HL-60 (cell line): ENCODE results near the gene ZDBF2.
"Not testable (repeated sequence)": the region's sequence is repeated elsewhere in the genome, so short reads cannot be mapped to it uniquely, and the experiment has no call there.

Experiments
- DNase-seq, 2 experiments: peaks; one replicate each; pipeline ENCODE4 v3.0.0-alpha.2; 2010 to 2020; ENCODE audit warnings: low read depth in 1 of 2, low spot score in 1 of 2
- H3K27ac ChIP-seq: fragments of 250-450 bp; sonication (Bioruptor Pico); replicated peaks from 2 replicates; pipeline ENCODE4 v1.5.1; 2020; ENCODE audit warnings: mild to moderate bottlenecking, moderate library complexity
- H3K27me3 ChIP-seq: fragments of 250-450 bp; sonication (Bioruptor Pico); 2 replicates; pipeline ENCODE4 v1.5.1; 2021; ENCODE audit warnings: mild to moderate bottlenecking, moderate library complexity; ENCODE audit not compliant: insufficient read depth, poor library complexity, severe bottlenecking
- H3K4me3 ChIP-seq: replicated peaks from 2 replicates; pipeline ENCODE4 v1.5.1; 2011; ENCODE audit warnings: mild to moderate bottlenecking, control low read depth, low read length; ENCODE audit not compliant: insufficient read depth
- GABPA ChIP-seq: IDR thresholded peaks from 2 replicates; pipeline ENCODE4 v1.6.1; 2012; ENCODE audit warnings: low read depth
- POLR2AphosphoS5 ChIP-seq: IDR thresholded peaks from 2 replicates; pipeline ENCODE4 v1.6.1; 2012; ENCODE audit warnings: low read depth
- SPI1 ChIP-seq: IDR thresholded peaks from 2 replicates; pipeline ENCODE4 v1.6.1; 2012; ENCODE audit warnings: low read depth, mild to moderate bottlenecking, borderline replicate concordance
- TF ChIP-seq, protein P1 (sequence below): IDR thresholded peaks from one replicate; pipeline ENCODE4 v1.5.1; 2011; ENCODE audit warnings: low read length, control low read depth, inconsistent platforms; ENCODE audit not compliant: insufficient read depth
- TF ChIP-seq, protein P2 (sequence below): IDR thresholded peaks from 2 replicates; pipeline ENCODE4 v1.6.1; 2012; ENCODE audit warnings: low read depth; ENCODE audit not compliant: insufficient replicate concordance

ZDBF2 gene

DNA sequence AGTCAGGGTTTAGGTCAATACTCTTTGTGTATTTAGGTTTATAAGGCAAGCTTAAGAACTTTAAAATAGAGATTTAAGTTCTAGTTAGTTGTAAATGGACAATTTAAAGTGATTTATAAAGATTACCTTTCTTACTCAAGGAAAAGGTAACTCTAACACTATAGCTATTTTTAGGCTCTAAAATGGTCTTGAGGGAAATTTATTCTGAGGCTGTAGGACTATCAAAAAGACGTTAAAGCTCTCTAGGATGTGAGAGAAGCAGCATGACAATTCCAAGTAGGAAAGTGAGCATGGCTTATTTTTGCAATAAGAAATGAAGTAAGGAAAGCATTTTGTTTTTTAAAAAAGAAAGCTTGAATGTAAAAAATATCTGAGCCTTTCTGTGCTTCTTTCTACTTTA is 78.1 kb downstream of the ZDBF2 start:
- Histone ChIP-seq H3K4me3 (no peak overlapping the region), H3K27me3 (no peaks in the 10 kb centered on the region), H3K27ac (no peak overlapping the region)
- DNase-seq = no peak
- TF ChIP-seq POLR2AphosphoS5 = no peak
- TF ChIP-seq, protein P1, sequence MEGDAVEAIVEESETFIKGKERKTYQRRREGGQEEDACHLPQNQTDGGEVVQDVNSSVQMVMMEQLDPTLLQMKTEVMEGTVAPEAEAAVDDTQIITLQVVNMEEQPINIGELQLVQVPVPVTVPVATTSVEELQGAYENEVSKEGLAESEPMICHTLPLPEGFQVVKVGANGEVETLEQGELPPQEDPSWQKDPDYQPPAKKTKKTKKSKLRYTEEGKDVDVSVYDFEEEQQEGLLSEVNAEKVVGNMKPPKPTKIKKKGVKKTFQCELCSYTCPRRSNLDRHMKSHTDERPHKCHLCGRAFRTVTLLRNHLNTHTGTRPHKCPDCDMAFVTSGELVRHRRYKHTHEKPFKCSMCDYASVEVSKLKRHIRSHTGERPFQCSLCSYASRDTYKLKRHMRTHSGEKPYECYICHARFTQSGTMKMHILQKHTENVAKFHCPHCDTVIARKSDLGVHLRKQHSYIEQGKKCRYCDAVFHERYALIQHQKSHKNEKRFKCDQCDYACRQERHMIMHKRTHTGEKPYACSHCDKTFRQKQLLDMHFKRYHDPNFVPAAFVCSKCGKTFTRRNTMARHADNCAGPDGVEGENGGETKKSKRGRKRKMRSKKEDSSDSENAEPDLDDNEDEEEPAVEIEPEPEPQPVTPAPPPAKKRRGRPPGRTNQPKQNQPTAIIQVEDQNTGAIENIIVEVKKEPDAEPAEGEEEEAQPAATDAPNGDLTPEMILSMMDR = no peak
- no peak for TF ChIP-seq GABPA
- TF ChIP-seq SPI1 = no peak
- TF ChIP-seq, protein P2, sequence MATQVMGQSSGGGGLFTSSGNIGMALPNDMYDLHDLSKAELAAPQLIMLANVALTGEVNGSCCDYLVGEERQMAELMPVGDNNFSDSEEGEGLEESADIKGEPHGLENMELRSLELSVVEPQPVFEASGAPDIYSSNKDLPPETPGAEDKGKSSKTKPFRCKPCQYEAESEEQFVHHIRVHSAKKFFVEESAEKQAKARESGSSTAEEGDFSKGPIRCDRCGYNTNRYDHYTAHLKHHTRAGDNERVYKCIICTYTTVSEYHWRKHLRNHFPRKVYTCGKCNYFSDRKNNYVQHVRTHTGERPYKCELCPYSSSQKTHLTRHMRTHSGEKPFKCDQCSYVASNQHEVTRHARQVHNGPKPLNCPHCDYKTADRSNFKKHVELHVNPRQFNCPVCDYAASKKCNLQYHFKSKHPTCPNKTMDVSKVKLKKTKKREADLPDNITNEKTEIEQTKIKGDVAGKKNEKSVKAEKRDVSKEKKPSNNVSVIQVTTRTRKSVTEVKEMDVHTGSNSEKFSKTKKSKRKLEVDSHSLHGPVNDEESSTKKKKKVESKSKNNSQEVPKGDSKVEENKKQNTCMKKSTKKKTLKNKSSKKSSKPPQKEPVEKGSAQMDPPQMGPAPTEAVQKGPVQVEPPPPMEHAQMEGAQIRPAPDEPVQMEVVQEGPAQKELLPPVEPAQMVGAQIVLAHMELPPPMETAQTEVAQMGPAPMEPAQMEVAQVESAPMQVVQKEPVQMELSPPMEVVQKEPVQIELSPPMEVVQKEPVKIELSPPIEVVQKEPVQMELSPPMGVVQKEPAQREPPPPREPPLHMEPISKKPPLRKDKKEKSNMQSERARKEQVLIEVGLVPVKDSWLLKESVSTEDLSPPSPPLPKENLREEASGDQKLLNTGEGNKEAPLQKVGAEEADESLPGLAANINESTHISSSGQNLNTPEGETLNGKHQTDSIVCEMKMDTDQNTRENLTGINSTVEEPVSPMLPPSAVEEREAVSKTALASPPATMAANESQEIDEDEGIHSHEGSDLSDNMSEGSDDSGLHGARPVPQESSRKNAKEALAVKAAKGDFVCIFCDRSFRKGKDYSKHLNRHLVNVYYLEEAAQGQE = no peak

- DNase-seq = no peak
- Histone ChIP-seq H3K27me3 (no peaks in the 10 kb centered on the region), H3K27ac (no peak overlapping the region), H3K4me3 (no peak overlapping the region)
- TF ChIP-seq SPI1 = no peak
- no peak for TF ChIP-seq POLR2AphosphoS5
- TF ChIP-seq GABPA = no peak
- TF ChIP-seq, protein P1 = no peak
- TF ChIP-seq, protein P2 = no peak
Measured at GRCh38 chr2:206353685-206354084, 79.2 kb downstream of the ZDBF2 start.

DNA sequence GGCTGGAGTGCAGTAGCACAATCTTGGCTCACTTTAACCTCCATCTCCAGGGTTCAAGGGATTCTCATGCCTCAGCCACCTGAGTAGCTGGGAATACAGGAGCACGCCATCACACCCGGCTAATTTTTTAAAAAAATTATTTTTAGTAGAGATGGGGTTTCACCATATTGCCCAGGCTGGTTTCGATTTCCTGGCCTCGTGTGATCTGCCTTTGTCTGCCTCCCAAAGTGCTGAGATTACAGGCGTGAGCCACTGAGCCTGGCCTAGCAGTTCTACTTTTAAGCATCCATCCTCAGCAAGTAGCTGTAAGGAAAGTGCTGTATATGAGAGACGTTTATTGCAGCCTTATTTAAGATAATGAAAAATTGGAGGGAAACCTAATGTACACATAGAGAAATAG is 79.7 kb downstream of the ZDBF2 start:
- H3K4me3 ChIP-seq = no peak overlapping the region
- no peaks in the 10 kb centered on the region for H3K27me3 ChIP-seq
- H3K27ac ChIP-seq = no peak overlapping the region
- TF ChIP-seq, protein P1 = no peak
- no peak for TF ChIP-seq GABPA
- TF ChIP-seq, protein P2 = no peak
- no peak for TF ChIP-seq SPI1
- no peak for DNase-seq

- not testable (repeated sequence) for H3K4me3 ChIP-seq, H3K27me3 ChIP-seq, DNase-seq, H3K27ac ChIP-seq
Measured at GRCh38 chr2:206356840-206357239, 82.4 kb downstream of the ZDBF2 start.

- H3K27me3 ChIP-seq, H3K4me3 ChIP-seq, DNase-seq, H3K27ac ChIP-seq: not testable (repeated sequence)
Measured at GRCh38 chr2:206360840-206361239, 86.4 kb downstream of the ZDBF2 start.
